Articular chondrocyte of knee joint (primary cell): ENCODE measurements around the gene ING3. TPM values are rescaled to one million over a fixed set of nuclear protein-coding genes. Genes with fewer than 3 reads are reported as not detected.

Experiments used
- small RNA-seq: library from RNA; depleted of rRNA; stranded (forward); fragments of <200 nt; gene quantifications from one replicate; pipeline ENCODE3, GENCODE V24; 2012
- total RNA-seq: library from RNA; depleted of rRNA; stranded (reverse); fragments of >200 nt; gene quantifications from 2 replicates; pipeline ENCODE4 v1.2.3, GENCODE V29; 2012

ING3 gene
- 18.8 and 22.3 TPM in 2 replicates for total RNA-seq

GRCh38 chr7:120950539-120951308 is at the start of gene ING3:
Gene ING3 (plus strand): TSS chr7:120950777. CDS start chr7:120950897, 120 bp downstream.

GRCh38 chr7:120988591-120989256 is 38.1 kb downstream of the ING3 start, which contains the start of gene CPED1:
Gene CPED1 (plus strand): TSS chr7:120988711. CDS start chr7:120989622, 911 bp downstream.

Small RNAs within 50 kb of the gene (small RNA-seq; reads per million reads assigned to genes)
- not detected for gene RNA5SP240

Other genes starting within 250 kb of the ING3 start
- 3.1 and 3.4 TPM in 2 replicates for gene TSPAN12, start 92.6 kb upstream of the ING3 start, total RNA-seq
- 35.5 and 41.6 TPM in 2 replicates for gene CPED1, start 37.9 kb downstream of the ING3 start, total RNA-seq